G401 (cell line): Measurements from ENCODE around the gene UGT1A7. TPM values are rescaled to one million over a fixed set of nuclear protein-coding genes. Genes with fewer than 3 reads are reported as not detected.

ENCODE experiments used
- DNase-seq: peaks from one replicate; pipeline ENCODE4 v3.0.0-alpha.2; 2015; ENCODE audit warnings: low spot score
- in situ Hi-C: cut with HindIII; loops from 2 replicates; pipeline ENCODE4 v1.10.0; 2016; ENCODE audit warnings: low sequenced_read_pairs, mixed read lengths
- total RNA-seq: library from RNA; depleted of rRNA; stranded (reverse); fragments of >200 nt; shearing (Covaris generic); gene quantifications from 2 replicates; pipeline ENCODE4 v1.2.3, GENCODE V29; 2014

Gene UGT1A7
- total RNA-seq, 1 experiment from 2014 or later: not detected

GRCh38 chr2:233807966-233808935, 126.5 kb downstream of the UGT1A7 start:
- DNase-seq: no peak
- in situ Hi-C loops: no loop called here

GRCh38 chr2:233810385-233810784, 128.7 kb downstream of the UGT1A7 start:
- in situ Hi-C loops: no loop called here
- no peak for DNase-seq

GRCh38 chr2:233811087-233811486, 129.4 kb downstream of the UGT1A7 start:
- DNase-seq: no peak
- in situ Hi-C loops: no loop called here

- DNase-seq: no peak
- in situ Hi-C loops: no loop called here
These were observed 130.0 kb downstream of the UGT1A7 start for GRCh38 chr2:233811732-233812131.

- DNase-seq: no peak
- in situ Hi-C loops: no loop called here
These were observed 131.7 kb downstream of the UGT1A7 start for GRCh38 chr2:233813236-233814055.

- in situ Hi-C loops: no loop called here
- DNase-seq: no peak
These were observed 132.5 kb downstream of the UGT1A7 start for GRCh38 chr2:233814056-233814835.

- DNase-seq: no peak
- in situ Hi-C loops: no loop called here
These were observed 134.2 kb downstream of the UGT1A7 start for GRCh38 chr2:233815861-233816260.

GRCh38 chr2:233816334-233816733, 134.6 kb downstream of the UGT1A7 start:
- no peak for DNase-seq
- in situ Hi-C loops: no loop called here

GRCh38 chr2:233816771-233817170, 135.1 kb downstream of the UGT1A7 start:
- in situ Hi-C loops: no loop called here
- no peak for DNase-seq

- in situ Hi-C loops: no loop called here
- DNase-seq: no peak
These were observed 135.7 kb downstream of the UGT1A7 start for GRCh38 chr2:233817361-233817911.

GRCh38 chr2:233817995-233818638, 136.4 kb downstream of the UGT1A7 start:
- in situ Hi-C loops: no loop called here
- no peak for DNase-seq

- DNase-seq: no peak
- in situ Hi-C loops: no loop called here
These were observed 137.2 kb downstream of the UGT1A7 start for GRCh38 chr2:233818639-233819621.

- in situ Hi-C loops: no loop called here
- DNase-seq: no peak
These were observed 138.4 kb downstream of the UGT1A7 start for GRCh38 chr2:233819884-233820773.

GRCh38 chr2:233820774-233821105, 139.0 kb downstream of the UGT1A7 start:
- in situ Hi-C loops: no loop called here
- DNase-seq: no peak

GRCh38 chr2:233821196-233821595, 139.5 kb downstream of the UGT1A7 start:
- in situ Hi-C loops: no loop called here
- DNase-seq: no peak

- in situ Hi-C loops: no loop called here
These were observed 140.0 kb downstream of the UGT1A7 start for GRCh38 chr2:233821709-233822100.

More at GRCh38 chr2:233821709-233822100, 140.0 kb downstream of the UGT1A7 start:
- DNase-seq: no peak
